RWPE2 (cell line): ENCODE results near the gene ACY1.

Experiments used
- ATAC-seq: fragments of 200-7000 bp; cut with Tn5 transposase; 3 replicates; pipeline ENCODE4 v1.9.1; 2021; ENCODE audit warnings: low read depth
- DNase-seq: peaks from one replicate; pipeline ENCODE4 v3.0.0-alpha.2; 2020; ENCODE audit warnings: low spot score
- H3K27ac ChIP-seq: fragments of 450-650 bp; 2 replicates; pipeline ENCODE4 v1.5.1; 2017; ENCODE audit warnings: mild to moderate bottlenecking; ENCODE audit not compliant: poor library complexity, severe bottlenecking
- H3K27me3 ChIP-seq: fragments of 250-450 bp; sonication (Bioruptor Pico); 2 replicates; pipeline ENCODE4 v1.5.1; 2021; ENCODE audit warnings: mild to moderate bottlenecking, moderate library complexity; ENCODE audit not compliant: insufficient read depth, poor library complexity, severe bottlenecking
- H3K36me3 ChIP-seq: fragments of 250-450 bp; sonication (Bioruptor Pico); 2 replicates; pipeline ENCODE4 v1.5.1; 2020; ENCODE audit warnings: low read depth, mild to moderate bottlenecking, moderate library complexity
- H3K4me1 ChIP-seq: fragments of 250-450 bp; sonication (Bioruptor Pico); 2 replicates; pipeline ENCODE4 v1.5.1; 2021; ENCODE audit warnings: mild to moderate bottlenecking, moderate library complexity; ENCODE audit not compliant: insufficient read depth, poor library complexity, severe bottlenecking
- H3K4me3 ChIP-seq: fragments of 250-450 bp; sonication (Bioruptor Pico); 2 replicates; pipeline ENCODE4 v1.5.1; 2021; ENCODE audit warnings: mild to moderate bottlenecking, moderate library complexity; ENCODE audit not compliant: severe bottlenecking
- H3K9me3 ChIP-seq: fragments of 250-450 bp; sonication (Bioruptor Pico); 2 replicates; pipeline ENCODE4 v1.5.1; 2021; ENCODE audit warnings: mild to moderate bottlenecking, moderate library complexity; ENCODE audit not compliant: severe bottlenecking
- TF ChIP-seq, protein P1 (sequence below): fragments of 450-650 bp; IDR thresholded peaks from one replicate; pipeline ENCODE4 v1.5.1; 2017; ENCODE audit warnings: mild to moderate bottlenecking, moderate library complexity; ENCODE audit not compliant: poor library complexity, severe bottlenecking

Gene ACY1

DNA sequence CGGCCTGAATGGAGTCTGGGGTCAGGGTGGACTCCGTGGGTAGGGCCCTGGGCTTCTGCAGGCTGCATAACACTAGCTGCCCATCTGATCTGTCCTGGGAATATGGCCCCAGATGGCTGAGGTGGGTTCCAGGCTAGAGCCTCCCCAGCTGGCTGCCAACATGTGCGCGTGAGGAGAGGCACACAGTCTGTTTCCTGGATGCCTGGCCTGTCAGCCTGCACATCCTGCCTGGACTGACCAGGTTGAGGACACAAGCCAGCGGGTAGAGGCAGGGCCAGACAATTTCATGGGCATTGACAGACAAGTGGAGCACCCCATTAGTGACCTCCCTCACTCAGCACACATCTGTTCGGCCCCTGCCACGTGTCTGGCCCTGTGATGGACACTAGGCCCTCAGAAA is 42.1 kb downstream of the ACY1 start:
- ATAC-seq (no peak), DNase-seq (no peak)
- H3K9me3 ChIP-seq, result no peaks in the 10 kb centered on the region
- no peaks in the 10 kb centered on the region for H3K27me3 ChIP-seq
- TF ChIP-seq, protein P1, sequence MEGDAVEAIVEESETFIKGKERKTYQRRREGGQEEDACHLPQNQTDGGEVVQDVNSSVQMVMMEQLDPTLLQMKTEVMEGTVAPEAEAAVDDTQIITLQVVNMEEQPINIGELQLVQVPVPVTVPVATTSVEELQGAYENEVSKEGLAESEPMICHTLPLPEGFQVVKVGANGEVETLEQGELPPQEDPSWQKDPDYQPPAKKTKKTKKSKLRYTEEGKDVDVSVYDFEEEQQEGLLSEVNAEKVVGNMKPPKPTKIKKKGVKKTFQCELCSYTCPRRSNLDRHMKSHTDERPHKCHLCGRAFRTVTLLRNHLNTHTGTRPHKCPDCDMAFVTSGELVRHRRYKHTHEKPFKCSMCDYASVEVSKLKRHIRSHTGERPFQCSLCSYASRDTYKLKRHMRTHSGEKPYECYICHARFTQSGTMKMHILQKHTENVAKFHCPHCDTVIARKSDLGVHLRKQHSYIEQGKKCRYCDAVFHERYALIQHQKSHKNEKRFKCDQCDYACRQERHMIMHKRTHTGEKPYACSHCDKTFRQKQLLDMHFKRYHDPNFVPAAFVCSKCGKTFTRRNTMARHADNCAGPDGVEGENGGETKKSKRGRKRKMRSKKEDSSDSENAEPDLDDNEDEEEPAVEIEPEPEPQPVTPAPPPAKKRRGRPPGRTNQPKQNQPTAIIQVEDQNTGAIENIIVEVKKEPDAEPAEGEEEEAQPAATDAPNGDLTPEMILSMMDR, result no peak
- H3K36me3 ChIP-seq, result no peaks in the 10 kb centered on the region
- H3K4me3 ChIP-seq, result no peak overlapping the region
- no peaks in the 10 kb centered on the region for H3K4me1 ChIP-seq
- H3K27ac ChIP-seq, result no peak overlapping the region

DNA sequence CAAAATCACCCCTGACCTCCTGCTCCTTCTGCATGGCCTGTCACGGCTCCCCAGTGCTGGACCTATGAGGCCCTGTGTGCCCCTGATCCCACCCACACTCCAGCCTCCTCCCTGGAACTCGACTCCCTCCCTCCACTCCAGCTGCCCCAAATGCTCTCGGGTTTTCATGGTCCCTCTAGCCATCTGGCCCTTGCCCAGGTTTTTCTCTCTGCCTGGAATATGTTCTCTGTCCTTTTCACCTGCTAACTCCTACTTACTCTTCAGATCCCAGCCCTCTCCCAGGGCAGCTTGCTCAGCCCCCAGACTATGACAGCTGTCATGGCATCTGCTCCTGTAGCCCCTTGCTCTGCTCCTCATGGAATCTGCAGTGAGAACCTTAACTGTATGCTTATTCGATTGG is 42.7 kb downstream of the ACY1 start:
- H3K4me3 ChIP-seq, result no peak overlapping the region
- no peaks in the 10 kb centered on the region for H3K4me1 ChIP-seq
- H3K27ac ChIP-seq, result no peak overlapping the region
- no peaks in the 10 kb centered on the region for H3K9me3 ChIP-seq
- no peak for ATAC-seq
- H3K36me3 ChIP-seq, result no peaks in the 10 kb centered on the region
- H3K27me3 ChIP-seq, result no peaks in the 10 kb centered on the region
- no peak for DNase-seq
- TF ChIP-seq, protein P1, result no peak

DNA sequence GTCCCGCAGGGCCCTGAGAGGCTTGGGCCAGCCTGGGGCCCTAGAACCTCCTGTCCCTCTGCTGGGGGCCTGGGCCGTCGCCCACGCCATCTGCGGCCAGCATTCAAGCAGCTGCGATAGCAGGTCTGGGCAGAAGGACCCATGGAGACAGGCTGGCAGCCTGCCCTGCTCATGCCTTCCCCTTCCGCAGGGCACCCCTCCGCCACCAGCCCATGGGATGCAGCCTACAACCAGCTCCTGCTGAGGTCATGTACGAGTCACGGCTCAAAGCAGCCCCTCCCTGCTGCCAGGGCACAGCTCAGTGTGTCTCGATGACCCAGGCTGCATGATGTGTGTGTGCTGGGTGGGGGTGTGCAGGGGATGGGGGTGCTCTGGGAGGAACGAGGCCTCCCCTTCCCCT is 45.2 kb downstream of the ACY1 start:
- Histone ChIP-seq H3K27ac (no peak overlapping the region), H3K27me3 (no peaks in the 10 kb centered on the region), H3K36me3 (no peaks in the 10 kb centered on the region), H3K9me3 (no peaks in the 10 kb centered on the region), H3K4me1 (no peaks in the 10 kb centered on the region), H3K4me3 (no peak overlapping the region)
- 0 out of 3 replicates have a peak, but pooled peaks have one; percentile 40 for ATAC-seq
- DNase-seq, result no peak
- TF ChIP-seq, protein P1, result no peak

DNA sequence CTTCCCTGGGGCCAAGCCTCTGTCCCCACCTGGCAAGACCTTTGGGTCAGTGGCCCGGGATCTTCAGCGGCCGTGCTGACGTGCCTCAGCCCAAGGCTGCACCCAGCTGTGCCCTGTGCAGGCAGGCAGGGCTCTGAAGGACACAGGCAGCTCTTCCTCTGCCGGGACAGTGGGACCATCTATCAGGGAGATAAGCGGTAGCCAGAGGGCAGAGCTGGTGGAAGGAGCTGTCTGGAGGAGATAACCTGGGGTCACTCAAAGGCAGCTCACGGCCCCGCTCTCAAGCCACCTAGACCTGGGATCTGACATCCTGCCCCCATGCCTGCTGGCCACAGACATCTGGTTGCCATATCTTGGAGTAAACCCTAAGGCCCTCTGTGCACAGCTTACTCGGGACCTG is 45.7 kb downstream of the ACY1 start:
- ATAC-seq, result no peak
- H3K4me1 ChIP-seq, result no peaks in the 10 kb centered on the region
- no peak overlapping the region for H3K27ac ChIP-seq

DNA sequence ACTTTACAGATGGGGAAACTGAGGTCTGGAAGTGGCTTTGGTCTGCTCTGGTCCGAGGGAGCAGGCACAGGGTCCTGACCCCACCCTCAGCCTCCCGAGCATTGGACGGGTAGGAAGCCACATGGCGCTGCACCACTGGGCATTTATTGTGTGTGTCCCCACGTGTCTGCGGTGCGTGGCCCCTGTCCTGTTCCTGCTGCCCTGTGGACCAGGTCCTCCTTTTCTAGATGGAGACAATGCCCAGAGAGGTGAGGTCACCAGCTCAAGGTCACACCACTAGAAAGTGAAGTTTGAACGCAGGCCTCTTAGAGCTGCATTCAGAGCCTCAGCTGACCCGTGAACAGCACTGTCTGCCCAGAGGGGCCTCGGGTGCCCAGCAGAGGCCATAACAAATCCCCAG is 46.2 kb downstream of the ACY1 start:
- TF ChIP-seq, protein P1, result no peak
- H3K9me3 ChIP-seq, result no peaks in the 10 kb centered on the region
- H3K36me3 ChIP-seq, result no peaks in the 10 kb centered on the region
- ATAC-seq, result no peak
- H3K27me3 ChIP-seq, result no peaks in the 10 kb centered on the region
- H3K4me3 ChIP-seq, result no peak overlapping the region
- no peak for DNase-seq
- H3K4me1 ChIP-seq, result no peaks in the 10 kb centered on the region
- no peak overlapping the region for H3K27ac ChIP-seq

More for the DNA sequence above, 45.7 kb downstream of the ACY1 start:
- TF ChIP-seq, protein P1, result no peak
- Histone ChIP-seq H3K4me3 (no peak overlapping the region), H3K27me3 (no peaks in the 10 kb centered on the region), H3K9me3 (no peaks in the 10 kb centered on the region), H3K36me3 (no peaks in the 10 kb centered on the region)
- no peak for DNase-seq
